Peyer's patch (tissue), 4 donors: ENCODE measurements around the gene USP37. TPM values are rescaled to one million over a fixed set of nuclear protein-coding genes. Genes with fewer than 3 reads are reported as not detected.

Experiments used
- DNase-seq, 3 donors: peaks; one replicate each; pipeline ENCODE4 v3.0.0-alpha.2; 2017 to 2019
- H3K27ac ChIP-seq, 4 donors: fragments of 200-600 bp; sonication (generic); one replicate each; pipeline ENCODE4 v1.5.1; 2016 to 2019
- H3K27me3 ChIP-seq, 2 donors: fragments of 200-600 bp; sonication (generic); one replicate each; pipeline ENCODE4 v1.5.1; 2019
- H3K36me3 ChIP-seq, 3 donors: fragments of 200-600 bp; sonication (generic); one replicate each; pipeline ENCODE4 v1.5.1; 2016 to 2019
- H3K4me1 ChIP-seq, 4 donors: fragments of 200-600 bp; sonication (generic); one replicate each; pipeline ENCODE4 v1.5.1; 2016 to 2019
- H3K4me3 ChIP-seq, 4 donors: fragments of 200-600 bp; sonication (generic); 1 replicate in 3 of 4; 2 replicates in 1 of 4; pipeline ENCODE4 v1.5.1; 2016 to 2019; ENCODE audit warnings: mild to moderate bottlenecking in 1 of 4
- H3K9me3 ChIP-seq, 4 donors: fragments of 200-600 bp; sonication (generic); one replicate each; pipeline ENCODE4 v1.5.1; 2016 to 2019; ENCODE audit warnings: mild to moderate bottlenecking in 1 of 4
- POLR2A ChIP-seq, 2 donors: fragments of 450-650 bp; IDR thresholded peaks; one replicate each; pipeline ENCODE4 v1.5.1; 2017; ENCODE audit warnings: antibody characterized with exemption in 2 of 2, mild to moderate bottlenecking in 2 of 2, moderate library complexity in 2 of 2
- total RNA-seq, 4 donors: library from RNA; depleted of rRNA; stranded (reverse); fragments of >200 nt; gene quantifications; one replicate each; pipeline ENCODE4 v1.1.0, GENCODE V29; 2016
- TF ChIP-seq, protein P1 (sequence below), 6 experiments: fragments of 450-650 bp in 4 of 6; fragments of 200-600 bp in 2 of 6; sonication (generic) in 1 of 6; IDR thresholded peaks; one replicate each; pipeline ENCODE4 v1.5.1; 2017 to 2019; ENCODE audit warnings: antibody characterized with exemption in 6 of 6, mild to moderate bottlenecking in 3 of 6, moderate library complexity in 1 of 6

The USP37 gene
- total RNA-seq, 4 donors from 2014 or later = 12.6 to 44.6 (median 21.8) TPM

DNA sequence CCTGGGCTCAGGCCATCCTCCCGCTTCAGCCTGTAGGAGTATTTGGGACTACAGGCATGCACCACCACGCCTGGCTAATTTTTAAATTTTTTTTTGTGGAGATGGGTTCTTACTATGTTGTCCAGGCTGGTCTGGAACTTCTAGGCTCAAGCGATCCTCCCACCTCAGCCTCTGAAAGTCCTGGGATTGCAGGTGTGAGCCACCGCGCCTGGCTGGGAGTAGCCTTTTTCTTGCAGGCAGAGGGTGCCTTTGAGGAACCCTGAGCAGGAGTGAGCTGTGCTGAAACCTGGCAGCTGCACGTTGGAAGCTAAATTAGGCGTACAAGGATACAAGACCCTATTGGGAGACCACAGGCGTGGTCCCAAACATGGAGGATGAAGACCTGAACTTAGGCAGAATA is 160.4 kb downstream of the USP37 start:
- Histone ChIP-seq H3K27me3 (no peaks in the 10 kb centered on the region), H3K9me3 (no peaks in the 10 kb centered on the region), H3K4me3 (no peak overlapping the region), H3K36me3 (peaks cover 0 to 24% (median 0%) of the 10 kb centered on the region in 3 donors), H3K27ac (peak overlapping the region; percentile 25 to 91 (median 80)), H3K4me1 (peaks cover 8 to 38% (median 17%) of the 10 kb centered on the region in 4 donors)
- peak in 1 of 3 donors; percentile 55 for DNase-seq
- TF ChIP-seq, protein P1, sequence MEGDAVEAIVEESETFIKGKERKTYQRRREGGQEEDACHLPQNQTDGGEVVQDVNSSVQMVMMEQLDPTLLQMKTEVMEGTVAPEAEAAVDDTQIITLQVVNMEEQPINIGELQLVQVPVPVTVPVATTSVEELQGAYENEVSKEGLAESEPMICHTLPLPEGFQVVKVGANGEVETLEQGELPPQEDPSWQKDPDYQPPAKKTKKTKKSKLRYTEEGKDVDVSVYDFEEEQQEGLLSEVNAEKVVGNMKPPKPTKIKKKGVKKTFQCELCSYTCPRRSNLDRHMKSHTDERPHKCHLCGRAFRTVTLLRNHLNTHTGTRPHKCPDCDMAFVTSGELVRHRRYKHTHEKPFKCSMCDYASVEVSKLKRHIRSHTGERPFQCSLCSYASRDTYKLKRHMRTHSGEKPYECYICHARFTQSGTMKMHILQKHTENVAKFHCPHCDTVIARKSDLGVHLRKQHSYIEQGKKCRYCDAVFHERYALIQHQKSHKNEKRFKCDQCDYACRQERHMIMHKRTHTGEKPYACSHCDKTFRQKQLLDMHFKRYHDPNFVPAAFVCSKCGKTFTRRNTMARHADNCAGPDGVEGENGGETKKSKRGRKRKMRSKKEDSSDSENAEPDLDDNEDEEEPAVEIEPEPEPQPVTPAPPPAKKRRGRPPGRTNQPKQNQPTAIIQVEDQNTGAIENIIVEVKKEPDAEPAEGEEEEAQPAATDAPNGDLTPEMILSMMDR (IDR thresholded peaks at IDR 0.05) = no peak
- no peak for TF ChIP-seq POLR2A (IDR thresholded peaks at IDR 0.05)

DNA sequence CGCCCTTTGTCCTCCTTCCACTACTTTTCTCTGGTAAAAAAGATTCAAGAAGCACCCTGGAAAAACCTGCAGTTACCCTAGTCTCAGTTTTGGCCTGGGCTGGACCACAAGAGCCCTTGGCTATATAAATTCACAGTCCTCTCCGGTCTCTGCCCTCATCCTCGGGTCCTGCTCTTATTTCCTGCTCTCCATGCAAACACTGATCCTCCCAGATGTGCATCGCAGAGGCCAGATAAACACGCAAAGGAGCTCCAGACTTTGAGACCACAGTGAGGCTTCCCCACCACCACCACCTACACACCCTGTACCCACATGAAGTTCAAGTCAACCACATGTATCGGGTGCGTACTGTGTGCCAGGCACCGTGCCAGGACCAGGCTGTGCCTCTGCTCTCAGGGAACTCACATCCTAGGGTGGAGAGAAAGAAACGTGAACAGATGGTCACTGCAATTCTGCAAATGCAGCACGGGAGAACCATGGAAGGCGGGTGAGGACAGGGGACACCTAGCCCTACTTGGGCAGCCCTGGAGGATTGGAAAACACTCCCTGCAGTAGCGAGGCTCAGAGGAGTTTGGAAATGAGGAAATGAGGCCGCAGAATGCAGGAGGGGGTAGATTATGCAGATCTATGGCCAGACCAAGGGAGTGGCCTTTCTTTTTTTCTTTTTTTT is 161.1 kb downstream of the USP37 start:
- H3K27ac ChIP-seq = peak overlapping the region; percentile 79 to 91 (median 86)
- H3K9me3 ChIP-seq = no peaks in the 10 kb centered on the region
- DNase-seq = peak; percentile 51 to 90 (median 89)
- peaks cover 0 to 30% (median 0%) of the 10 kb centered on the region in 3 donors for H3K36me3 ChIP-seq
- TF ChIP-seq, protein P1 (IDR thresholded peaks at IDR 0.05) = peak in 1 of 6 experiments; percentile 6
- peak in 1 of 2 donors; percentile 55 for TF ChIP-seq POLR2A (IDR thresholded peaks at IDR 0.05)
- peaks cover 8 to 44% (median 20%) of the 10 kb centered on the region in 4 donors for H3K4me1 ChIP-seq
- H3K27me3 ChIP-seq = no peaks in the 10 kb centered on the region
- peak overlapping the region; percentile 28 to 54 (median 47) for H3K4me3 ChIP-seq

DNA sequence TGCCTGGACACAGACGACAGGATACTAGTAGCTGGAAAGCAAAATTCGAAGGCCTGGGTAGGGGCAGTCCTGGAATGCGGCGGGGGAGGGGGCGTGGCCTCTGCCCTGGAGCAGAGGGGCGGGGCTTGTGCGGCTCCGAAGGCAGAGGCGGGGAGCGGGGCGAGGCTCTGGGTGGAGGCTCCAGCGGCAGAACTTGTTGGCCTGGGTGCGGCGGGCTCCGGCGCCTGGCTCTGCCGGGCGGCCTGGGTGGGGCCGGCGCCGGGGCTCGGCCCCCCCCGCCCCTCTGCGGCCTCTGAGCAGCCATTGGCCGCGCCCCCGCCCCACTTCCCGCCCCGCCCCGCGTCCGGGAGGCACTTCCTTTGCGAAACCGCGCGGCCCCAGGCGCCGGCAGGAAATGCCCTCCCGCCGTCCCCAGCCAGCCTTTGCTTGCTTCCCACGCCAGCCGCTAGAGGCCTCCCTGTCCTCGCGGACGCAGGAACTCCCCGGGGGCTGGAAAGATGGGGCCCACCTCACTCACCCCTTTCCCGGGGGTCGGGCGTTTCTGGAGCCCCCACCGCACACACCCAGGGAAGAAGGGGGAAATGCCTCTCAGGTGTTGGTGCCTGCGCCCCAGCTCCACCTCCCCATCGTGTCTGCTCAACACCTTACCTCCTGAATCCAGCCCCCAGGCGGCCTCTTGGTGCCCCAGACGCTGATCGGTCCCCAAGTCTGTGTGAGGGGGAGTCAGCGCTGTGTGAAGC is 161.8 kb downstream of the USP37 start:
- peak; percentile 94 to 99 (median 98) for DNase-seq
- Histone ChIP-seq H3K27me3 (no peaks in the 10 kb centered on the region), H3K9me3 (no peaks in the 10 kb centered on the region), H3K4me1 (peaks cover 8 to 51% (median 27%) of the 10 kb centered on the region in 4 donors), H3K36me3 (peaks cover 0 to 37% (median 0%) of the 10 kb centered on the region in 3 donors), H3K27ac (peak overlapping the region; percentile 79 to 91 (median 86)), H3K4me3 (peak overlapping the region; percentile 28 to 54 (median 47))
- TF ChIP-seq, protein P1 (IDR thresholded peaks at IDR 0.05) = peak; percentile 65 to 92 (median 82)
- no peak for TF ChIP-seq POLR2A (IDR thresholded peaks at IDR 0.05)

DNA sequence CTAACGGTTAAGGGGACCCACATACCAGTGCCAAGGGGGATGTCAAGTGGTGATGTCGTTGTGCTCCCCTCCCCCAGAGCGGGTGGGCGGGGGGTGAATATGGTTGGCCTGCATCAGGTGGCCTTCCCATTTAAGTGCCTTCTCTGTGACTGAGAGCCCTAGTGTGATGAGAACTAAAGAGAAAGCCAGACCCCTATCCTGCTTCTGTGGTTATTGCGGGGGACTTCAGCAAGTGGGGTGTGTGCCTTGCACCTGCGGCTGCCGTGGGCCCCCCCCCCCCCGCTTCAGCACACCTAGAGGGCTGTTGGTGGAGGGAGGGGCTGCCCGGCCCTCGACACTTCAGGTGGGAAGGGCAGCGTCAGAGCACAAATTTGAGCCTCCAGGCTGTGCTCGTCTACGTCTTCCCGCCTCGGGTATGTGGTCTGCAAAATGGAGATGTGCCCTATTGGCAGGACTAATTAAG is 162.4 kb downstream of the USP37 start:
- Histone ChIP-seq H3K27ac (peak overlapping the region; percentile 79 to 91 (median 86)), H3K4me3 (peak overlapping the region; percentile 26 to 54 (median 34)), H3K36me3 (peaks cover 0 to 39% (median 0%) of the 10 kb centered on the region in 3 donors), H3K4me1 (peaks cover 8 to 56% (median 30%) of the 10 kb centered on the region in 4 donors), H3K9me3 (no peaks in the 10 kb centered on the region), H3K27me3 (no peaks in the 10 kb centered on the region)
- TF ChIP-seq POLR2A (IDR thresholded peaks at IDR 0.05) = peak in 1 of 2 donors; percentile 31
- TF ChIP-seq, protein P1 (IDR thresholded peaks at IDR 0.05) = no peak
- peak in 2 of 3 donors; percentile 39 to 69 for DNase-seq

DNA sequence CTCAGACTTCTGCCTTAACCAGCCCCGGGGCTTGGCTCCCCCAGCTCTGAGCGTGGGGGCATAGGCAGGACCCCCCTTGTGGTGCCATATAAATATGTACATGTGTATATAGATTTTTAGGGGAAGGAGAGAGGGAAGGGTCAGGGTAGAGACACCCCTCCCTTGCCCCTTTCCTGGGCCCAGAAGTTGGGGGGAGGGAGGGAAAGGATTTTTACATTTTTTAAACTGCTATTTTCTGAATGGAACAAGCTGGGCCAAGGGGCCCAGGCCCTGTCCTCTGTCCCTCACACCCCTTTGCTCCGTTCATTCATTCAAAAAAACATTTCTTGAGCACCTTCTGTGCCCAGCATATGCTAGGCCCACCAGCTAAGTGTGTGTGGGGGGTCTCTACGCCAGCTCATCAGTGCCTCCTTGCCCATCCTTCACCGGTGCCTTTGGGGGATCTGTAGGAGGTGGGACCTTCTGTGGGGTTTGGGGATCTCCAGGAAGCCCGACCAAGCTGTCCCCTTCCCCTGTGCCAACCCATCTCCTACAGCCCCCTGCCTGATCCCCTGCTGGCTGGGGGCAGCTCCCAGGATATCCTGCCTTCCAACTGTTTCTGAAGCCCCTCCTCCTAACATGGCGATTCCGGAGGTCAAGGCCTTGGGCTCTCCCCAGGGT is 162.9 kb downstream of the USP37 start:
- H3K27me3 ChIP-seq = no peaks in the 10 kb centered on the region
- peak overlapping the region; percentile 79 to 91 (median 86) for H3K27ac ChIP-seq
- peak overlapping the region in 2 of 4 donors; percentile 35 to 54 for H3K4me3 ChIP-seq
- TF ChIP-seq, protein P1 (IDR thresholded peaks at IDR 0.05) = no peak
- H3K9me3 ChIP-seq = no peaks in the 10 kb centered on the region
- peaks cover 0 to 39% (median 0%) of the 10 kb centered on the region in 3 donors for H3K36me3 ChIP-seq
- peaks cover 8 to 56% (median 30%) of the 10 kb centered on the region in 4 donors for H3K4me1 ChIP-seq
- DNase-seq = no peak
